GM10847 (cell line): ENCODE data around the gene PLBD2.

Experiments used
- POLR2A ChIP-seq: IDR thresholded peaks from 2 replicates; pipeline ENCODE4 v1.6.1; 2011; ENCODE audit not compliant: insufficient read length; ENCODE audit errors: extremely low read depth

The PLBD2 gene

GRCh38 chr12:113329022-113329790 lies 29.2 kb upstream of the PLBD2 start:
- TF ChIP-seq POLR2A = no peak

GRCh38 chr12:113329791-113330417 lies 28.5 kb upstream of the PLBD2 start:
- TF ChIP-seq POLR2A = no peak

DNA sequence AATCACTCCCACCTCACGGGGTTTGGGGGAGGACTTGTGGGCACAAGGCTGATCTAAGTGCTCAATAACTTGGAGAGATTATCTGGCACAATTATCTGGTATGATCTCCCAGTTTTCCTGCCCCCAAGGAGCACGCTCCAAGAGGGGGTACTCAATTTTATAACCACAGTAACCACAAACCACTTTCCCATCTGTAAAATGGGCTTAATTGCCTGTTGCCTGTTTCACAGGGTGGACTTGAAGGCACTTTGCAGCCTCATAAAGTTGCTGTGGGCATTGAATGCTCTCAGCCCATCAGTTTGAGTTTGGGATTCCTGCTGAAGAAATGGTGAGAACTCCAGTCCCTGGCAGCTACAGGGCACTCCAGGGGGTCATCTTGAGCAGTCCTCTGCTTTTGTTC lies 27.9 kb upstream of the PLBD2 start:
- TF ChIP-seq POLR2A = no peak

GRCh38 chr12:113332688-113333417 lies 25.5 kb upstream of the PLBD2 start:
- no peak for TF ChIP-seq POLR2A

- no peak for TF ChIP-seq POLR2A
Observed at GRCh38 chr12:113333418-113333750, 25.0 kb upstream of the PLBD2 start.

- TF ChIP-seq POLR2A = no peak
Observed at GRCh38 chr12:113333877-113334785, 24.3 kb upstream of the PLBD2 start.

DNA sequence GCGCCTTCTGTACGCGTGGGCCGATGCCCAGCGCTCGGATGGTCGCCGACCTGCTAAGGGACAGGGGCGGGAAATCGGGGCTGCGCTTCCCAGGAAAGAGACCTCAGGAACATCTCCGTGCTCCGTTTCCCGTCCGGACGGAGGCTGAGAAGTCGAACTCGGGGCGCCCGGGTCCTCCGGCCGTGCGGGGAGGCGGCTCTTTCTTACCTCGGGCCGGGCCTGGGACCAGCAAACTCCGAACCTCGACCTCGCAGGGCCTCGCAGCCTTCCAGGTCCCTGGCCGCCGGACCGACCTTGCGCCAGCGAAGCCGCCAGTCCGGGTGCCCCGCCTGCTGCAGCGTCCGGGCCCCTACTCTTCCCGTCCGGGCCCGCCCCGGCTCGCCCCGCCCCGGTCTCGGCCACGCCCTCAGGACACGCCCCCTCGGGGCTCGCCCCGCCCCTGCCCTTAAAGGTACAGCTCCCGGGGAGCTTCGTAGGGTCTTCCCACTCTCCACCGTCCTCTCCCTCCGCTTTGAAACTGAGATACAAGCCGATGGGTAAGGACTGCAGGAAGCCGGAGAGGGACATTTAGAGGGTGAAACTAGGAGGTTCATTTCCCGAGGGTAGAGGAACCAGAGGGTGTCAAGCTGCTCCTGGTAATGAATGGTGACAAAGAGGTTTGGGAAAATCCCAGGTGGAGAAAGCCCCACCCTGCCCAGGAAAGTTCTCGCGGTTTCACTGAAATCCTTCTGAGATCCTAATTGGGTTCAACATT lies 23.4 kb upstream of the PLBD2 start, which contains the start of gene SLC8B1:
SLC8B1 (minus strand) TSS at position 324 of the 754 bp plus-strand sequence. CDS start 2,231 bp downstream, outside the sequence.
- peak; percentile 70 for TF ChIP-seq POLR2A

DNA sequence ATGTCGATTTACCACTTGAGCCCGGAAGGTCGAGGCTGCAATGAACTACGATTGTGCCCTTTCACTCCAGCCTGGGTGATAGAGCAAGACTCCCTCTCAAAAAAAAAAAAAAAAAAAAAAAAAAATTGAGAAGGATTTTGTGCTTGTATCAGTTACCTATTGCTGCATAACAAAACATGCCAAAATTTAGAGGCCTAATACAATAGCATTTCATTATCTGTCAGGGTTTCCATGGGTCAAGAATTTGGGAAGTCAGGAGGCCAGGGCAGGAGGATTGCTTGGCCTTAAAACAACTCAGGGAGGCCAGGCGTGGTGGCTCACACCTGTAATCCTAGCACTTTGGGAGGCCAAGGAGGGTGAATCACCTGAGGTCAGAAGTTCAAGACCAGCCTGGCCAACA lies 18.8 kb upstream of the PLBD2 start:
- TF ChIP-seq POLR2A = no peak

DNA sequence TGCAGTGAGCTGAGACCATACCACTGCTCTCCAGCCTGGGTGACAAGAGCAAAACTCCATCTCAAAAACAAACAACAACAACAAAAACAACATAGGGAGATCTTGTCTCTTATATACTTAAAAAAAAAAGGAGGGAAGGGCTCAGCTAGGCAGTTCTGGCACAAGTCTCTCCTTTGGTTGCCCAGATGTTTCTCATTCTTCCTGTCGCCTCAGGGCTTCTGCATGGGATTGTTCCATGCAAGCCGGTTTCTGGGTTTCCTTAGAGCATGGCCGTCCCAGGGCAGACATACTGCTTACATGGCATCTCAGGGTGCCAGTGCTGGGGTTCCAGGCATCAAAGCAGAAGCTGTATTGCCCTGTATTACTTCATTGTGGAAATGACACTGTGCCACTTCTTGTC lies 18.3 kb upstream of the PLBD2 start:
- no peak for TF ChIP-seq POLR2A

- no peak for TF ChIP-seq POLR2A
Observed at GRCh38 chr12:113341535-113341934, 16.9 kb upstream of the PLBD2 start.

- TF ChIP-seq POLR2A = no peak
Observed at GRCh38 chr12:113345318-113345717, 13.1 kb upstream of the PLBD2 start.

GRCh38 chr12:113346353-113346752 lies 12.0 kb upstream of the PLBD2 start:
- no peak for TF ChIP-seq POLR2A

DNA sequence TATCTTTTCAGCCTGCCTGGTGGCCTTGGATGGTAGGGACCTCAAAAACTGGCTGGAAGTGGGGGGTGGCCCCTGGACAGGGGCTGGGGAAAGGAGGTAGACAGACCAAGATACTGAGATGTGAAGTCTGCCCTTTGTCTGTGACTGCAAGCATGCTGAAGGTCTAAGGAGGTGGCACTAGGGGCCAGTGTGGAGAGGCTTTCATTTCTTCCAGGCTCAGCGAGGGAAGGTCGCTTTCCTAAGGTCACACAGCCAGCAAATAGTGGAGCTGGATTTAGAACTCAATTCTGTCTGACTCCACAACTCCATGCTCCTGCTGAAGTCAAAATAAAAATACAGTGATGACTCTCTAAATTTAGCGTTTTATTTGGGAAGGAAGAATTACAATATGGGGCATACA lies 11.3 kb upstream of the PLBD2 start:
- TF ChIP-seq POLR2A = no peak

DNA sequence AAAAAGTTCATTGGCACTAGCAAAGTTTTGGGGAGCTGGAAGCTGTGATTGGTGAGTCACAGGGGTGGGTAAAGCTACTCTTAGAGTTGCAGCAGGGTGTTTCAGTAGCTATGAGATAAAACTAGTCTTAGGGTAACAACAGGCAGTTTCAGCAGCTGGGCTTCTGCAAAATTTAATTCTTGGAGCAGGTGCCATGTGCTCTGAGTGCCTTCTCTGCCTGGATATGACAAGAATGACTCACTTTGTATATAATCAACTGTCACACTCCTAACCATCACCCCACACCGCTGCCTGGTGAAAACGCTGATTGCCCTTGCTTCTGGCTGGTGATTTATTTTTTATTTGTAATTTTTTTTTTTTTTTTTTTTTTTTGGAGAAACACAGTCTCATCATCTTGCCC lies 10.5 kb upstream of the PLBD2 start:
- no peak for TF ChIP-seq POLR2A

- no peak for TF ChIP-seq POLR2A
Observed at GRCh38 chr12:113348849-113349536, 9.4 kb upstream of the PLBD2 start.
